Body of pancreas (tissue), 4 donors: ENCODE data around the gene ODF2.

Source experiments
- CTCF ChIP-seq, 7 experiments: fragments of 450-650 bp in 4 of 7; fragments of 200-600 bp in 3 of 7; sonication (generic) in 3 of 7; IDR thresholded peaks; one replicate each; pipeline ENCODE4 v1.5.1; 2016 to 2019; ENCODE audit warnings: antibody characterized with exemption in 7 of 7
- POLR2A ChIP-seq, 3 donors: fragments of 450-650 bp; IDR thresholded peaks; one replicate each; pipeline ENCODE4 v1.6.1; 2016; ENCODE audit warnings: antibody characterized with exemption in 3 of 3, mild to moderate bottlenecking in 2 of 3

- TF ChIP-seq CTCF (IDR thresholded peaks at IDR 0.05) (no peak), POLR2A (IDR thresholded peaks at IDR 0.05) (no peak)
Observed at GRCh38 chr9:128419061-128419925, 36.5 kb upstream of the ODF2 start.
